ENCODE results near the gene HSP90B1. TPM values are rescaled to one million over a fixed set of nuclear protein-coding genes. Genes with fewer than 3 reads are reported as not detected.

The HSP90B1 gene
- total and polyA plus RNA-seq, 2 of the 13 experiments (the other 11 are each of a cell fraction or from before 2014, with no cell fraction given) = 800 to 954 TPM

- no peaks in the 10 kb centered on the region for H3K36me3 ChIP-seq (replicated peaks in 1 of 2; ENCODE audit: control insufficient read depth in 1 of 2, insufficient read depth in 2 of 2, low read length in 2 of 2)
- H3K4me1 ChIP-seq (ENCODE audit: insufficient read depth, low read length) = peaks cover 17% of the 10 kb centered on the region
- BruUV-seq (replicated peaks) = no TSS peak
- no peak overlapping the region for H2AFZ ChIP-seq (ENCODE audit: low read length)
- H3K79me2 ChIP-seq (ENCODE audit: insufficient read depth, low read length) = no peaks in the 10 kb centered on the region
- no peaks in the 10 kb centered on the region for H3K27me3 ChIP-seq (ENCODE audit: control insufficient read depth in 1 of 2, insufficient read depth in 2 of 2, low read length in 2 of 2)
- ChIA-PET POLR2A (no interaction called here), CTCF (ENCODE audit: low intra/inter-chr PET ratio, low total read pairs) (no interaction called here)
- H3K4me3 ChIP-seq (replicated peaks in 1 of 3; ENCODE audit: insufficient read depth in 1 of 3, low read depth in 2 of 3, low read length in 3 of 3) = no peak overlapping the region
- ATAC-seq = no peak
- no peak overlapping the region for H3K9ac ChIP-seq (ENCODE audit: insufficient read depth, low read depth, low read length)
- WGBS (ENCODE audit: low lambda C conversion rate) = 15% methylated on average over 4 of the region's 4 CpGs
- intact Hi-C loops (cut with micrococcal nuclease; ENCODE audit: unreplicated experiment) (no loop called here), in situ Hi-C loops (cut with HindIII; ENCODE audit: extremely low pct_ligation_motif_present, low pct_unique_long_range_greater_than_20kb) (no loop called here)
- H3K27ac ChIP-seq (ENCODE audit: extremely low read length, insufficient read depth, low read length) = no peak overlapping the region
- H3K9me3 ChIP-seq (ENCODE audit: low read length) = no peaks in the 10 kb centered on the region
- no peak for FAIRE-seq
- H4K20me1 ChIP-seq (ENCODE audit: insufficient read depth, low read length) = no peaks in the 10 kb centered on the region
- no peak overlapping the region for H3K4me2 ChIP-seq (ENCODE audit: low read depth, low read length)
- no peak for DNase-seq (ENCODE audit: low spot score)
- TF ChIP-seq GATAD2A (CRISPR knock-in tag; IDR thresholded peaks at IDR 0.05) = no peak
- no peak for TF ChIP-seq STAT6 (CRISPR knock-in tag; IDR thresholded peaks at IDR 0.05; ENCODE audit: borderline replicate concordance)
- TF ChIP-seq ZNF576 (CRISPR knock-in tag; IDR thresholded peaks at IDR 0.05) = no peak
- TF ChIP-seq DR1 (CRISPR knock-in tag; IDR thresholded peaks at IDR 0.05) = no peak
- no peak for TF ChIP-seq ZNF674 (CRISPR knock-in tag; IDR thresholded peaks at IDR 0.05; ENCODE audit: low read depth)
- no peak for TF ChIP-seq YEATS2 (CRISPR knock-in tag; IDR thresholded peaks at IDR 0.05; ENCODE audit: borderline replicate concordance)
- TF ChIP-seq NFKBIZ (CRISPR knock-in tag; IDR thresholded peaks at IDR 0.05) = no peak
- TF ChIP-seq ZNF770 (CRISPR knock-in tag; IDR thresholded peaks at IDR 0.05) = no peak
- no peak for TF ChIP-seq ZNF589 (CRISPR knock-in tag; conservative IDR thresholded peaks at IDR 0.05)
- TF ChIP-seq ZFP36 (IDR thresholded peaks at IDR 0.05; ENCODE audit: borderline replicate concordance, low read depth, low read length, partially characterized antibody) = no peak
- TF ChIP-seq TCF7 (IDR thresholded peaks at IDR 0.05; ENCODE audit: low read depth) = no peak
- TF ChIP-seq RNF219 (CRISPR knock-in tag; IDR thresholded peaks at IDR 0.05) = no peak
- TF ChIP-seq PLRG1 (conservative IDR thresholded peaks at IDR 0.05) = no peak
- no peak for TF ChIP-seq CTCF (CRISPR knock-in tag; IDR thresholded peaks at IDR 0.05)
Observed at GRCh38 chr12:103886195-103886797, 43.9 kb upstream of the HSP90B1 start.
